GM12875 (cell line): ENCODE results near the gene SLC30A1.
"Not testable (repeated sequence)": the region's sequence is repeated elsewhere in the genome, so short reads cannot be mapped to it uniquely, and the experiment has no call there.

Experiments
- H3K4me3 ChIP-seq: one replicate; pipeline ENCODE4 v1.5.1; 2011; ENCODE audit warnings: low read depth, low read length, control low read depth
- CTCF ChIP-seq: IDR thresholded peaks from 2 replicates; pipeline ENCODE4 v1.5.1; 2011; ENCODE audit warnings: low read depth, mild to moderate bottlenecking, control low read depth, inconsistent platforms, low read length, moderate library complexity, borderline replicate concordance; ENCODE audit not compliant: insufficient read depth

The SLC30A1 gene

GRCh38 chr1:211574705-211575104 lies 4.3 kb downstream of the SLC30A1 start:
- no peak for TF ChIP-seq CTCF
- H3K4me3 ChIP-seq: no peak overlapping the region

GRCh38 chr1:211571998-211572397 lies 7.0 kb downstream of the SLC30A1 start:
- TF ChIP-seq CTCF: no peak
- no peak overlapping the region for H3K4me3 ChIP-seq

GRCh38 chr1:211570378-211570777 lies 8.6 kb downstream of the SLC30A1 start:
- H3K4me3 ChIP-seq: not testable (repeated sequence)

GRCh38 chr1:211566431-211567025 lies 12.4 kb downstream of the SLC30A1 start:
- no peak overlapping the region for H3K4me3 ChIP-seq
- no peak for TF ChIP-seq CTCF

- TF ChIP-seq CTCF: no peak
- no peak overlapping the region for H3K4me3 ChIP-seq
Measured at GRCh38 chr1:211564084-211564483, 14.9 kb downstream of the SLC30A1 start.

- no peak overlapping the region for H3K4me3 ChIP-seq
- TF ChIP-seq CTCF: no peak
Measured at GRCh38 chr1:211559222-211560010, 19.5 kb downstream of the SLC30A1 start.

- no peak overlapping the region for H3K4me3 ChIP-seq
- TF ChIP-seq CTCF: no peak
Measured at GRCh38 chr1:211557894-211558625, 20.9 kb downstream of the SLC30A1 start.
